ENCODE data around the gene H6PD. TPM values are rescaled to one million over a fixed set of nuclear protein-coding genes. Genes with fewer than 3 reads are reported as not detected.

The H6PD gene
- total RNA-seq, 1 donor from 2014 or later = 23.9 TPM

DNA sequence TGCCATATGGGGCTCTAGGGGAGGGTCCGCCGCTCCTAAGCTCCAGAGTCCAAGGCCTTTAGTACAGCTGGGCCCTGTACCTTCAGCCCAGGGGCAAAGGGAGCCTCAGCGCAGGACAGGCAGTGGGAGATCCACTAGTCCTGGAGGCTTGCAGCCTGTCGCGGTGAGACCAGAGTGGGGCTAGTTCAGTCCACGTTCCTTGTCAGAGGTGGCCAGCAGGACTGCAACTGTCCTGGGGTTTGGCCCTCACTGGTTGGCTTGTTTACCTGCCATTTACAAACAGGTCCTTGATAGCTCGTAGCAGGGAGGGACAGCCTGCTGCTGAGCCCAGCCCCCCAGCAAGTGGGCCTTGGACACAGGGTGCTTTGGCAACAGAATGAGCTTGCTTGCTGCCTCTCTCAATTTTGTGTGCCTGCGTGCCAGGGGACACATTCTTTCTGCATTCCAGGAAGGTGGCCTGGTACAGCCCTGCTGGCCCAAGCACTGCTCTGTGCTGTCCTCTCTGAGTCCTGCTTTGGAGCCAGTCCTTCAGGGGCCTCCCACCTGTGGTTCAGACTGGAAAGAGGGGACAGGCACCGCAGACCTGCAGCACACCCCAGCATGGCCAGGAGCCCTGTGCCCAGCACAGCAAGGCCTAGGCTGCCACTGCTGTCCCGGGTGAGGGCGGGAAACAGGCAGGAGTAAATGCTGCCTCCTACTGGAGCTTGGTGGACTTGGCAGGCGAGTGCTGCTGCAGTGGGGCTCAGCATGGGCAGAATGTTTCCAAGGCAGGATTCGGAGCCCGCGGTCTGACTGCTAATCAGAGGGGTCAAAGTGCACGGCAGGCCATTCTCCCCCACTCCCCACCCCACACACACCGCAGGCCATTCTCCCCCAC lies 15.2 kb downstream of the H6PD start:
- no peaks in the 10 kb centered on the region for H3K9me3 Mint-ChIP-seq
- peaks cover 37% of the 10 kb centered on the region for H3K4me1 Mint-ChIP-seq
- H3K4me3 Mint-ChIP-seq = no peak overlapping the region
- H3K27ac Mint-ChIP-seq (ENCODE audit: unreplicated experiment) = no peak overlapping the region
- DNase-seq (ENCODE audit: low read depth, low spot score) = peak; percentile 52
- peaks cover 3% of the 10 kb centered on the region for H3K27me3 Mint-ChIP-seq (ENCODE audit: low read depth)
- H3K36me3 Mint-ChIP-seq (ENCODE audit: low read depth) = peaks cover 5% of the 10 kb centered on the region
- TF ChIP-seq CTCF (conservative IDR thresholded peaks at IDR 0.05) = peak; percentile 66

DNA sequence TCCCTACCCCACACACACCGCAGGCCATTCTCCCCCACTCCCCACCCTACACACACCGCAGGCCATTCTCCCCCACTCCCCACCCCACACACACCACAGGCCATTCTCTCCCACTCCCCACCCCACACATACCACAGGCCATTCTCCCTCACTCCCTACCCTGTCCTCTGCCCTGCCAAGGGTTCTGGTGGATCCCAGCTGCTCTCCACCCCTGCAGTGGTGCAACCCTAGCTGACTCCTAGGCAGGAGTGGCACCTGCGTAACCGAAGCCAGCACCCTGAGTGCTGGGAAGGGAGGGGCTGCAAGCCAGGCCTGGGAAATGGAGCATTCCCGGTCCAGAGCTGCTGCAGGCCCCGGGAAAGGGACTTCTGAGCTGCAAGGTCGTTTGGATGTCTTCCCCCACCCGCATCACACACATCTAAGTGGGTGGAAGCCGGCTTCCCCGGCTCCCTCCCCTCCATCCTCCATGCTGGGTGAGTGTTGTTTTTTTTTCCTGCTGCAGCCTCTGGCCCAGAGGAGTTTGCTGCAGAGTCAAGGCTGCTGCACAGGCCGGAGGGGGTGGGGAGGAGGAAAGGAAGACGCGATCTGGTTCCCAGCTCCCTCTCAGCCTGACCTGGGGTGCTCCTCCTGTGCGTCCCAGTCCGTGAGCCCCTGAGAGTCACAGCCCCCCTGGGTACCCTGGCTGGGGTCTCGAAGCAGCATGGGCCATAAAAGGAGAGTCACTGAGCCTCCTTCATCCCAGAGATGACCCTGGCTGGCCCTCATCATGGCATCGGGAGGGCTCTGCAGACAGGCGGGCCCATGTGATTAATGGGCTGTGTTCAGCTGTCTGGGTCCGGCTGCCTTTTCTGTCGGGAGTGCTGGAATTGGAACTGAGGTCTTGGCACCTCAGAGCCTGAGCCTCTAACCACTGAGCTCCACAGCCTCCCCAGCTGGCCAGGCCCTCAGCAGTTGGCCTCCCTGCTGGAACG lies 16.1 kb downstream of the H6PD start:
- peaks cover 3% of the 10 kb centered on the region for H3K27me3 Mint-ChIP-seq (ENCODE audit: low read depth)
- no peak overlapping the region for H3K27ac Mint-ChIP-seq (ENCODE audit: unreplicated experiment)
- H3K4me3 Mint-ChIP-seq = no peak overlapping the region
- no peak for DNase-seq (ENCODE audit: low read depth, low spot score)
- TF ChIP-seq CTCF (conservative IDR thresholded peaks at IDR 0.05) = no peak
- H3K9me3 Mint-ChIP-seq = no peaks in the 10 kb centered on the region
- peaks cover 38% of the 10 kb centered on the region for H3K4me1 Mint-ChIP-seq
- peaks cover 5% of the 10 kb centered on the region for H3K36me3 Mint-ChIP-seq (ENCODE audit: low read depth)

GRCh38 chr1:9251501-9251900 lies 16.9 kb downstream of the H6PD start:
- DNase-seq (ENCODE audit: low read depth, low spot score) = no peak
- Mint-ChIP-seq H3K36me3 (ENCODE audit: low read depth) (peaks cover 5% of the 10 kb centered on the region), H3K4me1 (peaks cover 38% of the 10 kb centered on the region), H3K27ac (ENCODE audit: unreplicated experiment) (peak overlapping the region; percentile 67), H3K9me3 (no peaks in the 10 kb centered on the region), H3K27me3 (ENCODE audit: low read depth) (peaks cover 3% of the 10 kb centered on the region), H3K4me3 (no peak overlapping the region)
- no peak for TF ChIP-seq CTCF (conservative IDR thresholded peaks at IDR 0.05)

GRCh38 chr1:9253004-9253403 lies 18.4 kb downstream of the H6PD start:
- Mint-ChIP-seq H3K9me3 (peaks cover under 1% of the 10 kb centered on the region), H3K4me3 (peak overlapping the region; percentile 16), H3K27me3 (ENCODE audit: low read depth) (peaks cover 3% of the 10 kb centered on the region), H3K36me3 (ENCODE audit: low read depth) (peaks cover 7% of the 10 kb centered on the region), H3K4me1 (peaks cover 38% of the 10 kb centered on the region), H3K27ac (ENCODE audit: unreplicated experiment) (peak overlapping the region; percentile 14)
- DNase-seq (ENCODE audit: low read depth, low spot score) = no peak
- no peak for TF ChIP-seq CTCF (conservative IDR thresholded peaks at IDR 0.05)

DNA sequence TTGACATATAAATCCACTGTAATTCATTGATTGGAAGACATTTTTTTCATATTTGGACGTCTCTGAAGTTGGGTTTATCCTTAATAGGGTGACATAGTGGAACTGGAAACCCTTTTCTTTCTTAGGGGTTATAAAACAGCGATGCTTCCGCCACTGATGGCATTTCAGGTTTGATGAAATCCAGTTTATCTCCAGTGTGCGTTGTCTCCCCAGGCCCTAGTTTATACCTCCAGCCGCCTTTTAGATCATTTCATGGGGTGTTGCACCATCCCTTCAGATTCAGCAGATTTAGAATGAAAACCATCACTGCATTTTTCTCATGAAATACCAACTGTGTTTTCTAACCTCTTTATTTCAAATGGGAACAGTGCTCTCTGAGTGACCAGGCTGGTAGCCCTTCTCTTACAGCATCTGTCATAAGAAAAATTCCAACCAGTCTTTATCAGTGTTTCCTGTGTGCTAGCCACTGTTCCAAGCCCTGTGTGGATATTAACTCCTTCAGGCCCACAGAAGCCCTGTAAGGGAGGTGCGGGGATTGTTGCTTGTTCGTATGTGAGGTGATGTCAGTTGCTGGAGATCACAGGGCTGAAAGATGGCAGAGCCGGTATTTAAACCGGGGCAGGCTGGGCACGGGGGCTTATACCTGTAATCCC lies 19.0 kb downstream of the H6PD start:
- peak overlapping the region; percentile 11 for H3K4me3 Mint-ChIP-seq

More for the DNA sequence above, 19.0 kb downstream of the H6PD start:
- Mint-ChIP-seq H3K27ac (ENCODE audit: unreplicated experiment) (peak overlapping the region; percentile 76), H3K27me3 (ENCODE audit: low read depth) (peaks cover 3% of the 10 kb centered on the region), H3K36me3 (ENCODE audit: low read depth) (peaks cover 13% of the 10 kb centered on the region), H3K9me3 (peaks cover 6% of the 10 kb centered on the region), H3K4me1 (peaks cover 38% of the 10 kb centered on the region)
- TF ChIP-seq CTCF (conservative IDR thresholded peaks at IDR 0.05) = no peak
- DNase-seq (ENCODE audit: low read depth, low spot score) = no peak
